ENCODE data around the gene C11orf58.

DNA sequence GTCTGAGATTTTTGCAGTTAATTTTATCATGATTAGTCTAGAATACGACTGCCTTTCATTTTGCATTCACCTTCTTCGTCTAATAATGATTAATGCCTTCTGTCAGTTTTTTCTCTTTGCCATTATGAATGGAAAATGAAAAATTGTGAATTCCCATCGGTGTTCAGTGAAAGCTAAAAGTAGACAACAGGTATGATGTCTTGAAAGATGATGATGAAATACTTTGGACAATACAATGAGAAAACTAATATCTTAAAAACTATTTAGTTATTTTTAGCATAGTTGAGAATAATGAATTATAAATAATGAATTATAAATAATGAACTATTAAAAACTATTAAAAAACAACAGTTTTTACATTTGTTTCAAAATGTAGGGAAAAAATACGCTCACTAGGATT is 5.0 kb downstream of the C11orf58 start:
- no peak for TF ChIP-seq CTCF (IDR thresholded peaks at IDR 0.05; ENCODE audit: low read depth, low read length, poor library complexity, severe bottlenecking)
- TF ChIP-seq EZH2phosphoT487 (IDR thresholded peaks at IDR 0.05; ENCODE audit: borderline replicate concordance, low read length) = no peak

Data from DOHH2 (cell line).